HG03095 (cell line): Measurements from ENCODE around the gene STAT4.

ENCODE experiments used
- ATAC-seq: cut with Tn5 transposase; IDR thresholded peaks from one replicate; pipeline ENCODE4 v1.9.1; 2021; ENCODE audit warnings: moderate library complexity; ENCODE audit not compliant: unreplicated experiment

The STAT4 gene

DNA sequence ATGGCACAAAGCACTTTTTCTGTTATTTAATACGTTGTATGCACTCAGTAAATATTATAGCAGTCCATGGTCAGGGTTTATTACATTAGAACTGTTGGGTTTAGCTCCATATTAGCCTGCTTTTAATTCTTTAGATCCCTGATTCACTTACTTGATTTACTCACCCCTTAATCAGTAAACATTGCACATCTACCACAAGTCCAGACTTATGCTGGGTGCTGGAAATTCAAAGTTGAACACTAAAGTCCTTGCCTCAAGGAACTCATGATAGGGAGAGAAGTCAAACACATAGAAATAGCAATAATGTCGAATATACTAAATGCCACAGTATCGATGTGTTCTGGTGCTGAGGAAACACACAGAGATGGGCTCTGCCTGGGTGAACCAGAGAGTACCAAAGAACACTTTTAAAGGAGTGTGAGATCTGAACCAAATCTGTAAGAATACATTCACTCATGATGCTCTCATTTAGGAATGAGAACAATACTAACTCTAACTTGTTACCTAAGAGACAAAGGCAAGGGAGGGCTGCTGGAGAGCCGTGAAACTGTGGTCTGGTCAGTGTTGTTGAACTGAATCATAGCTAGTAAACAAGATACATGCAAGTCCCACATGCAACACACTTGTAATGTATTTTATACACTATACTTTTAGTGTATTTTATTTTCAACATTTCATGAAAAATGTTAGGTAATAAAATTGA is 4.9 kb downstream of the STAT4 start:
- no peak for ATAC-seq

DNA sequence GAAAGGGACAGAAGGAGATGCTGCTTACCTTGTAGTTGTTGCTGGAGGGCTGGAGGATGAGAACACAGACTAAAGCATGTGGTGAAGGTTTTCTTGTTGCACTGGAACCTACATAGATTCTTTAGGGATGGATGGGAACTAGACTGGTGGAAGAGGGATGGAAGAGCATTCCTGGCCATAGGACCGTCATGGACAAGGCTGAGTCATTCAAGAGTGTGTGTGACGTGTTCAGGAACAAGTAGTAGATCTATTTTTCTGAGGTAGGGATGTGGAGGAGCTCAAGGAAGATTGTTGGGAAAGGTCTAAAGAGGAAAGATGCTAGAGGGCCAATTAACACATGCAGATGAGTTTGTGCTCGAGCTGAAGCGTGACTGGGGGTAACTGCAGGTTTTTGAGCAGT is 6.6 kb downstream of the STAT4 start:
- ATAC-seq: no peak

DNA sequence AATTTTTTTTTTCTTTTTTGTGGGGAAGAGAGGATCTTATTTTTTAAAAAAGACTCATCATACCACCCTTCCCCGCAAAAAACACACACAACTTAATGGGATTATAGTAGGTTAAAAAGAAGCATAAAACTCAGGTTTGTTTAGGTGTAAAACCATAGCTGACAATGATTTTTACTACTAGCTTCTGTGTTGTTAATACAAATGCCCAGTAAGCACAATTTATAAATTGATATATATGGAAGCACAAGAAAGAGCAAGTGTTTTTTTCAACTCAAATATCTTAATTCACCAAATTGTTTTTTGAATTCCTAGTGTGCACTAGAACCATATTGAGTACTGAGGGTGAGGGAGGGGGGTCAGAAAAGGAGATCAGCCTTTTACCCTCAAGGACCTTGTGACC is 7.0 kb downstream of the STAT4 start:
- ATAC-seq: no peak

DNA sequence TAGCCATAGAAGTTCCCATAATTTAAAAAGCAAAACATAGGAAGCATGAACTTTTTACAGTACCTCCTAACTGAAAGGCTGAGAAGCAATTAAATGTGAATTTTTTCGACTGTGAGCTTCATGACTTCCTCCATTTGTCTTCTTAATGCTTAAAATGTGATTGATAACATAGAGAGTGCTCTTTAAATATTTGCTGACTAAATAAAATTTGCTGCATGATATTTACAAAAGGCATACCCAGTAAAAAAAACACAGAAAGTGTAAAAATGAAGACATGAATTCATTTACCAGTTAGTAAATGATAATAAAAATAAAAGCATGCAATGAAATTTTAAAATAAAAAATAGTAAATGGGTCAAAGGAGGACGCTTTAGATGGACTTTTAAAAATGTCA is 21.9 kb downstream of the STAT4 start:
- ATAC-seq: no peak

DNA sequence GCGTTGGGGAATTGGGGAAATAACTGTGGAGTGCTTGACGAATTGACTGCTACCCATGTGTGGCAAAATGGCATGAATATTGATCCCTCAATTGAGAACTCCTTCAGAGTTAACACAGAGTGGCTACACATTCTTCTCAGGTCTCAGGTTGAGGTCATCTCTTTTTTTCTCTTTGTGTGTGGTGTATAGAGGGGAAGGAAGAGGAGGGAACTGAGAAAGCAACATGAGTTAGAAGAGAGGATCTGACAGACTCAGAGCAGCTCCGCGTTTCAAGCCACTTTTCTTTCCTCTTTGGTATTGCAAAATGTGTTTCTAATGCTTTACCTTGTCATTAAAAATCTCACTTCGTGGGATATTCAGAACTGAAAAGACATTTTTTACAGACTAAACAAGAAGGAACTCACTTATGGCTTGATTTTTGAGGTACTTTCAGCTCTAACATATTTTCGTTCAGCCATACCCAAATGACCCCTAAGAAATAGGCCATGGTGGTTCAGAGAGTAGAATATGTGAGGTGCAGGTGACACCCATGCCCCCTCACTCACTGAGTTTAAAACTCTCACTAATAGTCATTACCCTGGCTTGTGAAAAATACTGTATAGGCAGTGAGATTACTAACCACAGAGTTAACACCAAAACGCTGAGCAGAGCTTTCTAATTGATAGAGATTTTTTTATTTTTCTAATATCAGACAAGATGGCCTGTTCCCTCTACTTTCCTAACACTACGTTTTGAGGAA is 22.5 kb downstream of the STAT4 start:
- ATAC-seq: peak; percentile 94

DNA sequence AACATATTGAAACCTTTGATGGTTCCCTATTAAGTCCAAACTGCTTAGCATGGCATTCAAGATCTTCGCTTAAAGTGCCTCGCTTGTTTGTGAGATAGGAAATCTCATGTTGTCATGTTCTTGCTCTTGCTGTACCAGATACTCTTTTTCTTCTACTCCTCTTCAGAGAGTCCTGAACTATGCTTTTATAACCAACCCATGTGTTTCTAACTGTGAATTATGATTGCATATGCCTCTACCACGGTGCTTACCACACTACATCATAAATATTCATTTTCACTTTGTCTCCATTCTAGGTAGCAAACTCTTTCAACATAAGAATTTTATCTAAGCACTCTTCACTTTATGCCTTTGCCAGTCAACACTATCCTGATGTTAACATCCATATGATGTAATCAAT is 23.6 kb downstream of the STAT4 start:
- no peak for ATAC-seq

DNA sequence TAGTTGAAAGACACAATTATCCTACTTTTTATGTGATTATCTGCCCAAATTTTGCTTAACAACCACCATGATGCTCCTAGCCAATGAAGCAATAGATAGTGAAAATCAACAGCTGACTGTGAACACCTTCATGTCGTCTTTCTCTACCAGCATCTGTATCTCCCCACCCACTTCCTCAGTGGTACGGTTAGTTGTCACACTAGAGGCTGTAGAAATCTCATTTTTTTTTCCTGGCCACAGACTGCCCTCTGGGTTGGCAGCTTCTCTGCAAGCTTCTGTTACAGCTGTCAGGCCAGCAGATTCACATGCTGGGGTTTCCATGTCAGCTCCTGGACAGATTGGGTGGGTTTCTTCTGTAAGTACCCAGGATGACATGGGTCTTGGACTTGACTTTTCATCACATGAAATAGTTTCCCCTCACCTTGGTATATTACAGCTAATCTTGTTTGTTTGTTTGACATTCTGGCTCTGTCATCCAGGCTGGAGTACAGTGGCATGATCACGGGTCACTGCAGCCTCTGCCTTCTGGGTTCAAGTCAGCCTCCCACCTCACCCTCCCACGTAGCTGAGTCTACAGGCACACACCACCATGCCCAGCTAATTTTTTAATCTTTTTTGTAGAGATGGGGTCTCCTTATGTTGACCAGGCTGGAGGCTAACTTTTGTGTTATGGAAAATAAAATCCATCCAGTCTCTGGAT is 24.3 kb downstream of the STAT4 start:
- ATAC-seq: no peak

DNA sequence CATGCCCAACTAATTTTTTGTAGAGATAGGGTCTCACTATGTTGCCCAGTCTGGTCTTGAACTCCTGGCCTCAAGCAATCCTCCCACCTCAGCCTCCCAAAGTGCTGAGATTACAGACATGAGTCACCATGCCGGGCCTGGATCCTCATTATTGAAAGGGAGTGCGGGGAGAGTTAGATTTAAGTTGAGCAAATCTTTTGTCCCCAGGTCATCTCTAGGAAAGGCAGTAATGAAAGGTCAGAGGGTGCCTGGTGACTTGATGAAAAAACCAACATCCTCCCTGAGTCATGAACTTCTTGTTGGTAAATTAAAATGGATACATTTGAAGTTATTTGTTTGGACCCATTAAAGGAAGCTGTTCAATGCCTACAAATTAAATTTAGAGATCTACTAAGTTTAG is 25.1 kb downstream of the STAT4 start:
- ATAC-seq: no peak

DNA sequence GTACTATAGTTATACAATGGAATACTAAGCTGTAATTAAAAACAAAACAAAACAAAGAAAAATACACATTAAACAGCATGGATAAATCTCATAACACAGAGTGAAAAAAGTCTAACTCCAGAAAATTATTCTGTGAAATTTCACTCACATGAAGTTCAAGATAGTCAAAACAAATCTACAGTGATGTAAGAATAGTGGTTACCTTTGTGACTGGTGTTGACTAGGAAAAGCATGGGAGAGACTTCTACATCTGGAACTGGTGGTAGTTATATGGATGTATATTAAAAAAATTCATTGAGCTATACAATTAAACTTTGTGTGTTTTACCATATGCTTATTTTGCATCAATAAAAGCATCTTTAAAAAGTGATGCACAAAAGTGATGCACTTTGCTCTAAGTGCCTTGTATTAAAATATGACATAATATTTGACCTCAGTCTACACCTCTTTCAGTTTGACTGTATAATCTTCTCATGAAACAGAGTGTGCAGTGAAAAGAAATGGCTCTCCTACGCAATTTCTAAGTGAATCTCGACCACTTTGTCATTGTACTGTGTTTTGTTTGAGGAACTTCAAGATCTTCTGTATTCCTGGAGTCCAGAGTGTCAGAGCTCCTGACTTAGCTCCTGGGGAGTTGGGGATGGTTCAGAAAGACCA is 28.0 kb downstream of the STAT4 start:
- peak; percentile 79 for ATAC-seq

DNA sequence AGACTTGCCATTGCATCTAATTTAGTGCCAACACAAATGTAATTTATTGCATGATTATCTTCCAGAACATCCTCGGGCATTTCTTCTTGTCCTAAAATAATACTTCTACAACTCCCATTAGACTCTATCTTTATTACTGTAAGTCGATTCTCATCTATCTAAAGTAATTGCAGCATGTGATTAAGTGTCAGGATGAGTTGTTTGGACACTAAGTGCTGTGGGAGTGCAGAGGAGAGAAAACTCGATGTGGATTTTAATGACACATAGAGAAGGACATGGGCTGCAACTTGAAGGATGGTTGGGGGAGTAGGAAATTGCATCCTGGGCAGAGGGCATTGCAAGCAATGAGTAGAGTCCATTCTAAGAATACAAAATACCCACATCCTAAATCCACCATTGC is 33.5 kb downstream of the STAT4 start:
- ATAC-seq: no peak

DNA sequence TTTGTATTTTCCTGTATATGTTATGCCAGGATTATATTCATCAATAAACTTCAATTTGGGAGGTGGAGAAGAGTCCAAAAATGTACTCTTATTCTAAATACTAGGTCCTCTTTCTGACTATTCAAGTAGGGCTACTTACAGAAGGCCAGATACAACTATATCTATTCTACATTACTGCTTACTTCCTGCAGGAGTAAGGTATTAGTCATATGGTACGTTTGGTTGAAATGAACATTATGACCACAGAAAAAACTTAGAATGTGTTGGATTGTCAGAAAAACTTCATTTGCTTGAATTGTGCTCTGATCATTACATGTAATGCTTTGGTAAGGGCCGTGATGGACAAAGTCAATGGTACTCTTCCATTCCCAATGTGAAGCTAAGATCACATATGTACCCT is 35.0 kb downstream of the STAT4 start:
- peak; percentile 45 for ATAC-seq

DNA sequence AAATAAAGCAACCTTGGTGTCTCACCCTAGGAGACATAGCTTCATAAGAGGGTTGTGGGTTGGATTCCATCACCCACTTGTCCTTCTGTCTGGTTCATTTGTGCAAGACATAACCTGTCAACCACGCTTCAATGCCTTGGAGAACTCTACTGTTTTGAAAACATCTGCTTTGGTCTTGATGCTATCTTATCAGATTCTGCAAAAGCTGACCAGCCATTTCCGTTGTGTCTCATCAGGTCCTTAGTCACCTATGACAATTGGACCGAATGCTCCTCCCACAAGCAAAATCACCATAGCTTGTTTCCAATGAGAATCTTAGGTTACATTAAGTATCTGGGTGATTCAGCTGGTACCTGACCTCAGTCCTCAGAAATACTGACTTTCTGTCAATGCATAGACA is 35.4 kb downstream of the STAT4 start:
- ATAC-seq: peak; percentile 39

DNA sequence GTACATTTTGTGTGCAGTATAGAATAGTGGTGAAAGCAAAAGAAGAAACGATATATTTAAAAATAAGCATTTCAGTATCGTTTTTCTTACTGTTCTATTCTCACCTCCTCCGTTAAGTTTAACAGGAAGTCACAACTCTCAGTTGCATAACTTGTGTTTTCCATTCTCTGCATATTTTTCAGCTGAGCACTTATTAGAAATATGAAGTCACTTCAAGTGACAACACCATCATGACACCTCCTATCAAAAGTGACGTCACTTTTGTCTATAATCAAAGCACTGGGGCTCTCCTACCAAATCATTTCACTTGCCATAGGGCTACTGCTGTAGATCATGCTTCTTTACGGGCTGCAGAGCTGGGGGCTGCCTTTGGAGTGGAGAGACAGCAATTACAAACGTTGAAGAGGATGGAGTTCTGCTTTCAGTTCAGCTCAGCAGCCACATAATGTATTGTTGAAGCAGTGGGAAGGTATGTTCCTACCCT is 36.3 kb downstream of the STAT4 start:
- peak; percentile 77 for ATAC-seq

DNA sequence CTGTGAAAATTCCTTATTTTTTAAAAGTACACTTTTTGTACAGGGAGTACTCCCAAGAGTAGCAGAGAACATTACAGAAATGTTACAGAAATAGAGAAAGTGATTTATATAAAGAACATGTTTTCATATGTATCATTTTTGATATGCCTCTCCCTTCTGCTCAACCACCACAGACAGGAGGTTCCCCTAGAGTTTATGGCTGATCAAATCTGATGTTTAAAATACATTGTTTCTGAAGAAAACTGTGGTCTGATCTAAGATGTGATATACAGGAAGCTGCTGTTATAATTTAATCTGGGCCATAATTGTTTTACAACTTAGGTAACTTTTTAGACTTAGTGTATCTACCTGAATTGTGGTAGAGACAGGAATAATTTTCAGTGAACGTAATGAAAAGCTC is 37.0 kb downstream of the STAT4 start:
- no peak for ATAC-seq

DNA sequence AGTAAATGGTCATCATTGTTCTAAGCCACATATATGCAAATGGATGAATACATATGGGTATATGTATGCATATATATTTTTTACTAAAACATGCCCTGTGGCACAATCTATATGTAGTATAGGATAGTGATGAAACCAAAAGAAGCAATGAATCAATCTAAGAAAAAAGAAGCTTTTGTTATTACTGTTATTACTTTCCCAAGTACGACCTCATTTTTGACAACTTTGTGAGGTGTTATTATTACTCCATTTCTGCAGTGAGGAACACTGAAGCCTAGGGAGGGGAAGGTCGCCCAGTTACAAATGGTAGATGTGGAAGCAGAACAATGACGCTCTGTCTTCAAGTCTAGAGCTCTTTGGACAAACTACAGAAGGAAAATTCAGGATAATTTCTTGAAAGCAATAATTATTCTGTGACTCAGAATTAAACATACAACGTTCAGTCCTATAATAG is 38.3 kb downstream of the STAT4 start:
- no peak for ATAC-seq

DNA sequence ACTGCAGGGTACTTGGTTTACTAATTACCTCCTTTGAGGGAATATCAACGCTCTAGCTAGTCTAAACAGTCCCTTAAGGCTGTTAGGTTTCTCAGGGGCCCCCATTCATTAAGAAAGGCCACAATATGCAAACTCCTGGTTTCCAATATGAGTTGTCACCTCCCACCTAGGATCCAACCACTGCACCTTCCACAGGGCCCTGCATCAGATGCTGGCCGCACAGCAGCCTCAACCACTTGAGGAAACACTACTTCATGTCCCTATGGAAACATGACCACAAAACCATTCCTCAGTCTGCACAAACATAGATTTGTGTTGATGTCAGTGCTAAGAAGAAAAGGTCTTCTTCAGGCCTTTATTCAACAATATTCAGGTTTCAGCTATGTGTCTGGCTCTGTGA is 40.9 kb downstream of the STAT4 start:
- ATAC-seq: no peak

DNA sequence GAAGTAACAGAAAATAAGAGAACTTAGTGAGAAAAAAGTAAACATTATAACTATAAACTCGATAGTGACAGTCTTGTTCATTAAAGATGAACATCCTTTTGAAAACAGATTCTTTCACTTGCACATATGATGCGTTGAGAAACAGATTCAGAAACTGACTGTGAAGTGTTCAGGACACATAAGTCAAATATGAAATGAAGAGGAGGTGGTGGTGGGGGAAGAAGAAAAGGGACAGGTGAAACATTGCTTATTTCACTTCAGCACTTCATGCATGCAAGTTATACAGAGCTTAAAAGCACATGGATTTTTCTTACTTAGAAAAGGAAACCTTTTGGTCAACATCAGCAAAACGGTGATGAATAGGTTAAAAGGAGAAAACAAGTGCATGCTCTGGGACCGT is 42.5 kb downstream of the STAT4 start:
- no peak for ATAC-seq

DNA sequence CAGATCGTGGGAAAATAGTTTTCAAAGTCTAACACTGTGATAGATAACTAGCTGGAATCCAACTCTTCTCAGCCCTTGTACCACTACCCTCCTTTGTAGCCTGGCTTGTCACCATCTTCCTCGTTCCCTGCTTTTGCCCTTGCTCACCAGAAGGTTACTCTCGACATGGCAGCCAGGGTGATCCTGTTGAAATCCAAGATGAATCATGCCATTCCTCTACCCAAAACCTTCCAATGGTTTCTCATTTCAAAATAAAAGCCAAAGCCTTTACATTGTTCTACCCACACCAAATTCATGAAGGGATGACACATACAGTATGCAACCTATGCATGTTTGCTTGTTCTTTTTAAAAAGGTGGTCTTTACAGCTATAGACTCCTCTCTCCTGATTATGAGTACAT is 45.7 kb downstream of the STAT4 start:
- no peak for ATAC-seq

DNA sequence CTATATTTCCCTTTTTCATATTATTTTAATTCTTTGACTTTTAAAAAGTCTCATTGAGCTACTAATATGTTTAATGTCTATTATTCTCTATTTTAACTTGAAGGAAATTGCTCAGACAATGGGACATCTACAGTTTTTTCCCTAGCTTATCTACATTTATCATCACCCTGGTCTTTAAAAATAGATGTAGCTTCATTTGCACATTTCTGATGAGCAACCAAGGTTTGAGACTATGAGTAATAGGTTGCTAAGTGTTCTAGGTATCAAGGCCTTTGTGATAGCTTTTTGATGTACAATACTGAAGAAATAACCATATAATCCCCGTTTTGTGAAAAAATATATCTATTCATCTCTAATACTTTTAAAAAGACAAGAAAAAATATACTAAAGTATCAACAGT is 47.0 kb downstream of the STAT4 start:
- no peak for ATAC-seq

DNA sequence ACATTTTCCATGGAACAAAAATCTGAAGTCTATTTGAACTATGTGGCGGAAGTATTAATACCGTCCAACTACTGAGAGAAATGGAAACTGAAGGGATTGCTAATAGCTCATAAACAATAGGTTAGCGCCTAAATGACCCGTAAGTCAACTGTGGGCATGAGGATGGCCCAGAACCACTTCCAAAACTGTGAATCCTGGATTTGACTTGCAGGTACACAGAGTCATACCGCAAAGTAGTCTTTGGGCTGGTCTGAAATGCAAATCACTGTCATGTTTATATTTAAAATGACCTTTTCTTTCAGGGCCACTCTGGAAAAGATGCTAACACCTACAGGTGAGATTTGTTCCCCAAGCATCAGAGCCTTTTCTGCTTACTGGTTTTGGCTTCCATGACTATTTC is 50.6 kb downstream of the STAT4 start:
- ATAC-seq: no peak

DNA sequence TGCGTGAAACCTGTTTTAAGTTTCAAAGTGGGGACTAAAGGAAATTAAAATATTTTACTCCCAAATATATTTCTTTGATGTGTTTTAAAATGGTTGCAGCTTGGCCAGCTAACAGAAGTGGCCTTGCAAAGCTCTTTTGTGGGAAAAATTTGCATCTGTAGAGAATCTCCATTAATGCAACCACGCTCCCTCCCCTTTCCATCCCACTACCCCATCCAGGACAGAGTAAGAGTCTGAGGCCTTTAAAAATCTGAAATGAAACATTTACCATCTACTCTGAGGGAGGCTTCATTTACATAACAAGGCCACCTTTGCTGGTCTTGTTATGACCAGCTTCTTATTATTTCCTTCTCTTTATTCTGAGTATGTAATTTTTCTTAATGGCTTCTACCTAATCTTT is 63.5 kb downstream of the STAT4 start:
- ATAC-seq: no peak
